Activated CD4-positive, alpha-beta memory T cell treated with anti-CD3 and anti-CD28 coated beads, Interleukin-2, amount 10 ng/mL, durations not matched to agents 7 days and 5 days (primary cell): Measurements from ENCODE around the gene RPS16. TPM values are rescaled to one million over a fixed set of nuclear protein-coding genes. Genes with fewer than 3 reads are reported as not detected.
A peak's percentile ranks its signal among the peaks of the same experiment; 100 is the strongest.

Experiments used
- CTCF ChIA-PET: fragments of 350-600 bp; sonication (Branson Sonifier 250); formaldehyde crosslinking; loops from one replicate; lab custom pipeline; 2021; ENCODE audit warnings: antibody characterized with exemption, inconsistent platforms; lab: Charles Lee
- POLR2A ChIA-PET: fragments of 350-600 bp; sonication (Branson Sonifier 250); formaldehyde crosslinking; loops from one replicate; lab custom pipeline; 2021; ENCODE audit warnings: antibody characterized with exemption; lab: Charles Lee
- DNase-seq: peaks from one replicate; pipeline ENCODE4 v3.0.0-alpha.2; 2020
- H3K27ac Mint-ChIP-seq: one replicate; pipeline ENCODE4 v1.8.0; 2021; ENCODE audit warnings: mild to moderate bottlenecking, mixed read lengths
- H3K27me3 Mint-ChIP-seq: one replicate; pipeline ENCODE4 v1.8.0; 2021; ENCODE audit warnings: mixed read lengths
- H3K36me3 Mint-ChIP-seq: one replicate; pipeline ENCODE4 v1.8.0; 2021; ENCODE audit warnings: low read depth, mixed read lengths
- H3K4me1 Mint-ChIP-seq: one replicate; pipeline ENCODE4 v1.8.0; 2021; ENCODE audit warnings: mixed read lengths
- H3K4me3 Mint-ChIP-seq: one replicate; pipeline ENCODE4 v1.8.0; 2021; ENCODE audit warnings: mild to moderate bottlenecking, mixed read lengths
- H3K9me3 Mint-ChIP-seq: one replicate; pipeline ENCODE4 v1.8.0; 2021; ENCODE audit warnings: mixed read lengths
- total RNA-seq, 2 experiments: library from RNA; stranded (reverse); gene quantifications; one replicate each; pipeline ENCODE4 v1.2.3, GENCODE V29; 2021

RPS16 gene
- total RNA-seq, 2 experiments from 2014 or later = 2,238 to 2,243 TPM

DNA sequence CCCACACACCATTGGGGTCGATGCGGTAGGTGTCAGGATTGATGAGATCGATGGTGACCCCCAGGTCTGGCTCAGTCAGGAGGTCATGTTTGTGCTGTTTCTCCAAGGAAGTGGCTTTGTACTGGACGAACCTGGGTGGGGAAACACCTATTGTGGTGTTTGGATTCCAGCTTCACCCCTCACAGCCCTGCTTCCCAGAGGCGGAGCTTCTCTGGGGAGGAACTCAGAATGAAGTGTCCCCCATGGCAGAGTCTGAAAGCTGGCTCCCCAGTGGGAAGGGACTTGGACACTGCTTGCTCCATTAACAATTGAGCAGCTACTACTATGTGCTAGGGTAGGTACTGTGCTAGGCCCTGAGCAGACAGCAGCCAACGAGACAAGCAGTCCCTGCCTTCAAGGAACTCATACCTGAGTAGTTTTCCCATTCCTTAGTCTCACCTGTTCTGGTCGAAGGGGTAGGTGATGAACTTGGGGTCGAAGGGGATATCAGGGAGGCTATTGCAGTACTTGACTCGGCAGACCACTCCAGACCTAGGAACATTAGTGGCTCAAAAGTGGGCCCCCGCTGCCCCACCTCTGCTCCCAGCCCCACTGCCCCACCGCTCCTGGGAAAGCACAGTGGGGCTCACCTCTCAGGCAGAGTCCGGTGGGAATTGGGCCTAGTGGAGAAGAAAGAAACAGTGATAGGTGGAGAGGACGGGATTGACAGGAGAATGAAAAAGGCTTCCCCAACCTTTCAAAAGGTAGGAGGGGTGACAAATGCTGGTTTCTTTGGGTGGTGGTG lies 45.9 kb downstream of the RPS16 start:
- Mint-ChIP-seq H3K9me3 (no peaks in the 10 kb centered on the region), H3K4me1 (peaks cover 43% of the 10 kb centered on the region), H3K27me3 (no peaks in the 10 kb centered on the region), H3K36me3 (peaks cover 48% of the 10 kb centered on the region), H3K4me3 (peak overlapping the region; percentile 90), H3K27ac (peak overlapping the region; percentile 97)
- ChIA-PET CTCF (no interaction called here), POLR2A (interaction anchor here (1.0 to 3.4 kb wide), 8 partner anchors 8 to 316 kb away, joined by 3 to 60 read pairs (median 29); partner anchors contain the start of genes GMFG, PLEKHG2, RPS16 and ZFP36)
- no peak for DNase-seq

- Mint-ChIP-seq H3K27me3 (no peaks in the 10 kb centered on the region), H3K36me3 (peaks cover 46% of the 10 kb centered on the region), H3K27ac (peak overlapping the region; percentile 41), H3K9me3 (no peaks in the 10 kb centered on the region), H3K4me3 (no peak overlapping the region), H3K4me1 (peaks cover 39% of the 10 kb centered on the region)
- ChIA-PET POLR2A (interaction anchor here (1.0 to 3.4 kb wide), 3 partner anchors 9 to 54 kb away, joined by 3 to 27 read pairs (median 3); partner anchors contain the start of gene GMFG), CTCF (no interaction called here)
- DNase-seq = no peak
Observed at GRCh38 chr19:39388657-39389056, 47.1 kb downstream of the RPS16 start.

DNA sequence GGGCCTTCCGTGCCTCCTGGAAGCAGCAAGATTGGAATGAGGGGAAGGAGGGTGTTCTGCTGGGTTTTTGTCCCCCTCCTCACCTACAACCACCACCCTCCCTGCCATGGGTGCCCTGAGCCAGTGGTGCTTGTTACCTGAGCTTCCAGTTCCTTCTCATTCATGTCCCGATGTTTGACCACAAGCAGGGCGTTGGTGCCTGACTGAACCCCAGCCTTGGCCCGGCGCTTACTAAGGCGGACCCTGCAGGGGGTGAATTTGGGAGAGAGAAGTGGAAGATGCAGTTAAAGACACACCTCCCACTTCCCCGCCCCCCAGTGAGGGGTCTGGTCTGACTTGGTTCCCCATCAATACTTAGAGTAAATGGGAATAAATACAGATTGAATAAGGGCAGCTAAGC lies 49.2 kb downstream of the RPS16 start:
- Mint-ChIP-seq H3K4me1 (peaks cover 27% of the 10 kb centered on the region), H3K4me3 (no peak overlapping the region), H3K36me3 (peaks cover 52% of the 10 kb centered on the region), H3K27ac (no peak overlapping the region), H3K9me3 (no peaks in the 10 kb centered on the region), H3K27me3 (no peaks in the 10 kb centered on the region)
- no peak for DNase-seq
- ChIA-PET CTCF (no interaction called here), POLR2A (no interaction called here)

DNA sequence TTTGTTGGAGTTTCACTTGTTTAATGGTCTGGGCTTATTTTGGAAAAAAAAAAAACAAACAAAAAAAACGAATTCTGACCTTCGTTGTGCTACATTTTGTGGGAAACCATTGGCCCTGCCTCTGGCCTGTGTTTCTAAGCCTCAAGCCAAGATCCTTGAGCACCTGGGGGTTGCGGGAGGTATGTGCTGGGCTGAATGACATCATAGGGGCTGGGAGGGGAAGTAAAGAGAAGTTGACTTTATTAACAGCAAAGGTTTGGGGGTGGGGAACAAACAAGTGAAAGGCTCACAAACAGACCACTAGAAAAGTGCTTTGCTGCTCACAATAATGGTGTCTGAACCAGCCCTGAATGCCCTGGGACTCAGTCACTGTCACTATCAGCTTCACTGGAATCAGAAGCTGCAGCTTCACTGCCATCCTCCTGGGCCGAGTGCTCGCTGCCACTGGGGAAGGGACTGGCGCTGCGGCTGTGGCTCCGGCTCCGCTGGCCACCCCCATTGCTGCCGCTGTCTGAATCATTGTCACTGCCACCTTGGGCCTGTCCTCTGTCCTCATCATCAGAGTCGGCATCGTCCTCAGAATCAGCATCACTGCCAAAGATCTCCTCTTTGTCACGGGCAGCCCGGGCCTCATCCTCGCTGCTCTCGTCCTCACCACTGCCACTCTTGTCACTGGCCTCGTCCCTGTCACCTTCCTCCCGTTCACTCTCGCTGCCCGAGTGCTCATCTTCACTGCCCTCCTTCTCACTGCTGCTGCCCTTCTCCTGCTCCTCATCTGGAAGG lies 49.9 kb downstream of the RPS16 start:
- Mint-ChIP-seq H3K36me3 (peaks cover 55% of the 10 kb centered on the region), H3K9me3 (no peaks in the 10 kb centered on the region), H3K4me1 (peaks cover 21% of the 10 kb centered on the region), H3K27ac (peak overlapping the region; percentile 61), H3K27me3 (no peaks in the 10 kb centered on the region), H3K4me3 (no peak overlapping the region)
- POLR2A ChIA-PET = no interaction called here
- CTCF ChIA-PET = no interaction called here
- DNase-seq = no peak

DNA sequence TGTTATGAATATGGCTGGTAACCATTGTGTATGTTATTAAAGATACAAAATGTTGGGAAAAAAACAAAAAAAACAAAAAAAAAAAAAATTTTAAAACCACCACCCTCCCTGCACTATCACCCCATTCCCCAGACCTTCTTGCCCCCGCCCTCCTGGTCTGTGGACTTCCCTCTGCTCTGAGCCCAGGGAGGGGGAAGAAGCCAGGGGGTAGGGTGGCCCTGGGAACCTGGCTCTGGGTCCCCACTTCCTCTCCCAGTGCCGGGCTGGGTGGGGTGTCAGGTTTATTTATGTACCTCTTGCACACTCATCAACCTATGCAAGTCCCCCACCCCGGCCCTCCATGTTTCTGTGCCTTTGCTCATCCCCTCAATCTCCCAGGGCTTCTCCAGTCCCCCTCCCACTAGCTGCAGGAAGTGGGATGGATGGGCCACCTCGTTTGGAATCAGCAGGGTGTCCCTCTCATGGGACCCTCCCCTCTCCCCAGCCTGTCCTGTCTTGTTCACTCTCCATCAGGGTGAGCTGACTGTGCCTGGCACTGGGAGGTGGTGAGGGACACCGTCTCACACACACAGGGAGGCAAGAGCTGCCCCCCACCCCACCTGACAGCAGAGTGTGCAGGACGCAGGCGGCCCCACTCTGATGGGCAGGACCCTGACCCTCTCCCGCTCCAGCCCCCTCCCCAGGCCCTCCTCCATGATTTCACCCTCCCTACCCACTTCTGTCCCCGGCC lies 50.7 kb downstream of the RPS16 start:
- no peak for DNase-seq
- Mint-ChIP-seq H3K27ac (peak overlapping the region; percentile 34), H3K4me1 (peaks cover 16% of the 10 kb centered on the region), H3K27me3 (no peaks in the 10 kb centered on the region), H3K9me3 (no peaks in the 10 kb centered on the region), H3K36me3 (peaks cover 56% of the 10 kb centered on the region), H3K4me3 (no peak overlapping the region)
- ChIA-PET CTCF (no interaction called here), POLR2A (no interaction called here)

Other genes starting within 250 kb of the RPS16 start
- not detected for gene NCCRP1, start 239.0 kb downstream of the RPS16 start, total RNA-seq
- gene SYCN, start 231.7 kb downstream of the RPS16 start, total RNA-seq = not detected
- not detected for gene IFNL3, start 190.9 kb downstream of the RPS16 start, total RNA-seq
- not detected for gene IFNL4, start 187.1 kb downstream of the RPS16 start, total RNA-seq
- not detected for gene IFNL2, start 167.6 kb downstream of the RPS16 start, total RNA-seq
- under 1 TPM; 0.38 to 0.43 TPM for gene IFNL1, start 139.5 kb downstream of the RPS16 start, total RNA-seq
- gene LRFN1, start 115.1 kb downstream of the RPS16 start, total RNA-seq = 1 to 10 TPM; 9.2 to 9.3 TPM
- gene GMFG, start 99.9 kb downstream of the RPS16 start, total RNA-seq = 100 to 1,000 TPM; 705 to 721 TPM
- 10 to 100 TPM; 53.9 to 54.8 TPM for gene SAMD4B, start 93.5 kb downstream of the RPS16 start, total RNA-seq
- 10 to 100 TPM; 44.0 to 47.2 TPM for gene PAF1, start 44.8 kb downstream of the RPS16 start, total RNA-seq
- 10 to 100 TPM; 32.3 to 34.5 TPM for gene MED29, start 44.6 kb downstream of the RPS16 start, total RNA-seq
- 100 to 1,000 TPM; 189 to 194 TPM for gene ZFP36, start 29.1 kb downstream of the RPS16 start, total RNA-seq
- gene PLEKHG2, start 23.3 kb downstream of the RPS16 start, total RNA-seq = 10 to 100 TPM; 82.4 to 93.0 TPM
- 100 to 1,000 TPM; 153 to 159 TPM for gene SUPT5H, start 9.6 kb upstream of the RPS16 start, total RNA-seq
- gene TIMM50, start 44.9 kb upstream of the RPS16 start, total RNA-seq = 10 to 100 TPM; 44.0 to 44.8 TPM
- under 1 TPM; 0.28 to 0.30 TPM for gene DLL3, start 63.0 kb upstream of the RPS16 start, total RNA-seq
- gene SELENOV, start 79.2 kb upstream of the RPS16 start, total RNA-seq = not detected
- gene EID2B, start 96.9 kb upstream of the RPS16 start, total RNA-seq = 1 to 10 TPM; 4.5 to 4.7 TPM
- 10 to 100 TPM; 14.8 to 15.2 TPM for gene EID2, start 104.2 kb upstream of the RPS16 start, total RNA-seq
- gene LGALS13, start 166.6 kb upstream of the RPS16 start, total RNA-seq = not detected
- not detected for gene LGALS16, start 220.0 kb upstream of the RPS16 start, total RNA-seq